Panc1 (cell line): Measurements from ENCODE around the gene MAP2K4.

Experiments
- POLR2AphosphoS5 ChIP-seq: IDR thresholded peaks from 2 replicates; pipeline ENCODE4 v1.6.1; 2012; ENCODE audit warnings: mild to moderate bottlenecking, low read depth, low read length, moderate library complexity
- TF ChIP-seq, protein P1 (sequence below): fragments of 450-650 bp; IDR thresholded peaks from 2 replicates; pipeline ENCODE4 v1.5.1; 2017; ENCODE audit warnings: mild to moderate bottlenecking

DNA sequence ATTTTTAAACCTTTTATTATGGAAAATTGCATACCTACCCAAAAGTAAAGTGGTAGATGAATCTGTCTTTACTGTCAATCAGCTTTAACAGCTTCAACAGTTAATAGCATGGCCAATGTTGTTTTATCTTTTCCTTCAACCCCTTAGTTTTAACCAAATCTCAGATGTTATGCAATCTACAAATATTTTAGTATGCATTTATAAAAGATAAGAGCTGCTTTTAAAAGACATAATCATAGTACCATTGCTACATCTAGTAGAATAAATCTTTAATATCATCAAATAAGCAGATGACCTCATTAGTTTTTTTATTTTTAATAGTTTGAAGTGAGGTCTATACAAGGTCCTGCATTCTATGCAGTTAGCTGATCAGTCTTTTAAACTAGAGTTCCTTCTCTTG is 37.9 kb downstream of the MAP2K4 start:
- TF ChIP-seq, protein P1, sequence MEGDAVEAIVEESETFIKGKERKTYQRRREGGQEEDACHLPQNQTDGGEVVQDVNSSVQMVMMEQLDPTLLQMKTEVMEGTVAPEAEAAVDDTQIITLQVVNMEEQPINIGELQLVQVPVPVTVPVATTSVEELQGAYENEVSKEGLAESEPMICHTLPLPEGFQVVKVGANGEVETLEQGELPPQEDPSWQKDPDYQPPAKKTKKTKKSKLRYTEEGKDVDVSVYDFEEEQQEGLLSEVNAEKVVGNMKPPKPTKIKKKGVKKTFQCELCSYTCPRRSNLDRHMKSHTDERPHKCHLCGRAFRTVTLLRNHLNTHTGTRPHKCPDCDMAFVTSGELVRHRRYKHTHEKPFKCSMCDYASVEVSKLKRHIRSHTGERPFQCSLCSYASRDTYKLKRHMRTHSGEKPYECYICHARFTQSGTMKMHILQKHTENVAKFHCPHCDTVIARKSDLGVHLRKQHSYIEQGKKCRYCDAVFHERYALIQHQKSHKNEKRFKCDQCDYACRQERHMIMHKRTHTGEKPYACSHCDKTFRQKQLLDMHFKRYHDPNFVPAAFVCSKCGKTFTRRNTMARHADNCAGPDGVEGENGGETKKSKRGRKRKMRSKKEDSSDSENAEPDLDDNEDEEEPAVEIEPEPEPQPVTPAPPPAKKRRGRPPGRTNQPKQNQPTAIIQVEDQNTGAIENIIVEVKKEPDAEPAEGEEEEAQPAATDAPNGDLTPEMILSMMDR = no peak
- no peak for TF ChIP-seq POLR2AphosphoS5
